Activated T-helper 1 cell treated with anti-CD3 and anti-CD28 coated beads, Interleukin-12 subunit alpha, Interleukin-12 subunit beta, Interleukin-2, Interleukin-4 antibody, amounts not matched to agents 30 ng/mL and 10 ng/mL and 1 ng/mL, durations not matched to agents 14 hours and 24 hours and 36 hours (primary cell): Measurements from ENCODE around the gene FBXL19. TPM values are rescaled to one million over a fixed set of nuclear protein-coding genes. Genes with fewer than 3 reads are reported as not detected.

Experiments used
- DNase-seq: peaks from one replicate; pipeline ENCODE4 v3.0.0; 2021; ENCODE audit warnings: low spot score
- H3K27ac Mint-ChIP-seq: one replicate; pipeline ENCODE4 v1.8.0; 2021; ENCODE audit warnings: mild to moderate bottlenecking, mixed read lengths
- H3K27me3 Mint-ChIP-seq: one replicate; pipeline ENCODE4 v1.8.0; 2022; ENCODE audit warnings: mild to moderate bottlenecking, moderate library complexity, mixed read lengths; ENCODE audit not compliant: insufficient read depth
- H3K36me3 Mint-ChIP-seq: one replicate; pipeline ENCODE4 v1.8.0; 2021; ENCODE audit warnings: low read depth, mixed read lengths
- H3K4me1 Mint-ChIP-seq: one replicate; pipeline ENCODE4 v1.8.0; 2021; ENCODE audit warnings: low read depth, mixed read lengths
- H3K4me3 Mint-ChIP-seq: one replicate; pipeline ENCODE4 v1.8.0; 2021; ENCODE audit warnings: mild to moderate bottlenecking, moderate library complexity, mixed read lengths
- H3K9me3 Mint-ChIP-seq: one replicate; pipeline ENCODE4 v1.8.0; 2021; ENCODE audit warnings: mixed read lengths
- intact Hi-C: fragments of 100-400 bp; cut with micrococcal nuclease; formaldehyde crosslinking; loops from one replicate; pipeline ENCODE4 v1.15.1; 2024
- total RNA-seq: library from RNA; stranded (reverse); gene quantifications from 2 replicates; pipeline ENCODE4 v1.2.3, GENCODE V29; 2022

The FBXL19 gene
- total RNA-seq, 1 donor from 2014 or later: 32.7 TPM

- Mint-ChIP-seq H3K4me1 (peaks cover 18% of the 10 kb centered on the region), H3K27ac (peak overlapping the region; percentile 100), H3K36me3 (peaks cover 3% of the 10 kb centered on the region), H3K9me3 (no peaks in the 10 kb centered on the region), H3K27me3 (no peaks in the 10 kb centered on the region), H3K4me3 (peak overlapping the region; percentile 95)
- intact Hi-C loops: loop anchor here (1.0 kb wide), 1 partner anchor 77 kb away; no protein-coding TSS in a partner anchor
- DNase-seq: no peak
These were observed 2.0 kb upstream of the FBXL19 start for GRCh38 chr16:30921459-30921747.

GRCh38 chr16:30921748-30922419 is 1.5 kb upstream of the FBXL19 start:
- H3K9me3 Mint-ChIP-seq: no peaks in the 10 kb centered on the region
- intact Hi-C loops: loop anchor here (1.0 to 2.0 kb wide), 14 partner anchors 20 to 947 kb away; partner anchors contain the start of genes BCKDK, DCTPP1, FBRS and KAT8
- peaks cover 18% of the 10 kb centered on the region for H3K4me1 Mint-ChIP-seq
- H3K36me3 Mint-ChIP-seq: peaks cover 6% of the 10 kb centered on the region
- peak overlapping the region; percentile 100 for H3K27ac Mint-ChIP-seq
- DNase-seq: peak; percentile 80
- no peaks in the 10 kb centered on the region for H3K27me3 Mint-ChIP-seq
- peak overlapping the region; percentile 95 for H3K4me3 Mint-ChIP-seq

- Mint-ChIP-seq H3K4me3 (peak overlapping the region; percentile 95), H3K36me3 (peaks cover 6% of the 10 kb centered on the region), H3K27me3 (no peaks in the 10 kb centered on the region), H3K27ac (peak overlapping the region; percentile 100), H3K4me1 (peaks cover 18% of the 10 kb centered on the region), H3K9me3 (no peaks in the 10 kb centered on the region)
- intact Hi-C loops: loop anchor here (1.0 to 2.0 kb wide), 13 partner anchors 20 to 946 kb away; partner anchors contain the start of genes BCKDK, DCTPP1, FBRS and KAT8
- peak; percentile 100 for DNase-seq
These were observed 882 bp upstream of the FBXL19 start for GRCh38 chr16:30922420-30922959.

GRCh38 chr16:30922960-30923535 is 324 bp upstream of the FBXL19 start:
- peak; percentile 95 for DNase-seq
- Mint-ChIP-seq H3K27ac (peak overlapping the region; percentile 100), H3K27me3 (no peaks in the 10 kb centered on the region), H3K4me3 (peak overlapping the region; percentile 95), H3K36me3 (peaks cover 6% of the 10 kb centered on the region), H3K9me3 (no peaks in the 10 kb centered on the region), H3K4me1 (peaks cover 18% of the 10 kb centered on the region)
- intact Hi-C loops: loop anchor here (1.0 to 2.0 kb wide), 22 partner anchors 19 to 946 kb away; partner anchors contain the start of genes ARMC5, BCKDK, CFAP119 and DCTPP1

- intact Hi-C loops: no loop called here
- H3K9me3 Mint-ChIP-seq: no peaks in the 10 kb centered on the region
- H3K36me3 Mint-ChIP-seq: peaks cover 6% of the 10 kb centered on the region
- no peak for DNase-seq
- peak overlapping the region; percentile 81 for H3K4me3 Mint-ChIP-seq
- H3K27me3 Mint-ChIP-seq: no peaks in the 10 kb centered on the region
- H3K27ac Mint-ChIP-seq: peak overlapping the region; percentile 72
- H3K4me1 Mint-ChIP-seq: peaks cover 18% of the 10 kb centered on the region
These were observed 922 bp downstream of the FBXL19 start for GRCh38 chr16:30924076-30924912.

GRCh38 chr16:30924913-30925631 is 1.7 kb downstream of the FBXL19 start:
- intact Hi-C loops: no loop called here
- H3K9me3 Mint-ChIP-seq: no peaks in the 10 kb centered on the region
- H3K27me3 Mint-ChIP-seq: no peaks in the 10 kb centered on the region
- H3K4me1 Mint-ChIP-seq: peaks cover 18% of the 10 kb centered on the region
- H3K36me3 Mint-ChIP-seq: peaks cover 6% of the 10 kb centered on the region
- DNase-seq: no peak
- no peak overlapping the region for H3K27ac Mint-ChIP-seq
- H3K4me3 Mint-ChIP-seq: peak overlapping the region; percentile 81

GRCh38 chr16:30925632-30925987 is 2.2 kb downstream of the FBXL19 start:
- H3K36me3 Mint-ChIP-seq: peaks cover 6% of the 10 kb centered on the region
- intact Hi-C loops: no loop called here
- no peak overlapping the region for H3K4me3 Mint-ChIP-seq
- H3K9me3 Mint-ChIP-seq: no peaks in the 10 kb centered on the region
- H3K27ac Mint-ChIP-seq: no peak overlapping the region
- peaks cover 18% of the 10 kb centered on the region for H3K4me1 Mint-ChIP-seq
- no peaks in the 10 kb centered on the region for H3K27me3 Mint-ChIP-seq
- DNase-seq: no peak

GRCh38 chr16:30925995-30926811 is 2.8 kb downstream of the FBXL19 start:
- Mint-ChIP-seq H3K27me3 (no peaks in the 10 kb centered on the region), H3K36me3 (peaks cover 8% of the 10 kb centered on the region), H3K27ac (peak overlapping the region; percentile 40), H3K4me1 (peaks cover 14% of the 10 kb centered on the region), H3K4me3 (peak overlapping the region; percentile 76), H3K9me3 (no peaks in the 10 kb centered on the region)
- intact Hi-C loops: no loop called here
- no peak for DNase-seq

GRCh38 chr16:30926937-30927788 is 3.8 kb downstream of the FBXL19 start:
- DNase-seq: no peak
- Mint-ChIP-seq H3K27me3 (no peaks in the 10 kb centered on the region), H3K36me3 (peaks cover 10% of the 10 kb centered on the region), H3K9me3 (no peaks in the 10 kb centered on the region), H3K4me3 (peak overlapping the region; percentile 76), H3K4me1 (peaks cover 6% of the 10 kb centered on the region), H3K27ac (peak overlapping the region; percentile 40)
- intact Hi-C loops: no loop called here

- no peaks in the 10 kb centered on the region for H3K9me3 Mint-ChIP-seq
- no peak for DNase-seq
- no peaks in the 10 kb centered on the region for H3K27me3 Mint-ChIP-seq
- peaks cover 13% of the 10 kb centered on the region for H3K36me3 Mint-ChIP-seq
- intact Hi-C loops: no loop called here
- peaks cover 6% of the 10 kb centered on the region for H3K4me1 Mint-ChIP-seq
- no peak overlapping the region for H3K27ac Mint-ChIP-seq
- no peak overlapping the region for H3K4me3 Mint-ChIP-seq
These were observed 4.5 kb downstream of the FBXL19 start for GRCh38 chr16:30927789-30928378.

- H3K36me3 Mint-ChIP-seq: peaks cover 13% of the 10 kb centered on the region
- no peak overlapping the region for H3K27ac Mint-ChIP-seq
- no peaks in the 10 kb centered on the region for H3K9me3 Mint-ChIP-seq
- DNase-seq: no peak
- intact Hi-C loops: no loop called here
- H3K27me3 Mint-ChIP-seq: no peaks in the 10 kb centered on the region
- no peak overlapping the region for H3K4me3 Mint-ChIP-seq
- H3K4me1 Mint-ChIP-seq: peaks cover 6% of the 10 kb centered on the region
These were observed 5.0 kb downstream of the FBXL19 start for GRCh38 chr16:30928390-30928789.
